ENCODE results near the gene SBF2. TPM values are rescaled to one million over a fixed set of nuclear protein-coding genes. Genes with fewer than 3 reads are reported as not detected.

Gene SBF2
- total and polyA plus RNA-seq, 2 of the 13 experiments (the other 11 are each of a cell fraction or from before 2014, with no cell fraction given) = 24.0 to 45.8 TPM

DNA sequence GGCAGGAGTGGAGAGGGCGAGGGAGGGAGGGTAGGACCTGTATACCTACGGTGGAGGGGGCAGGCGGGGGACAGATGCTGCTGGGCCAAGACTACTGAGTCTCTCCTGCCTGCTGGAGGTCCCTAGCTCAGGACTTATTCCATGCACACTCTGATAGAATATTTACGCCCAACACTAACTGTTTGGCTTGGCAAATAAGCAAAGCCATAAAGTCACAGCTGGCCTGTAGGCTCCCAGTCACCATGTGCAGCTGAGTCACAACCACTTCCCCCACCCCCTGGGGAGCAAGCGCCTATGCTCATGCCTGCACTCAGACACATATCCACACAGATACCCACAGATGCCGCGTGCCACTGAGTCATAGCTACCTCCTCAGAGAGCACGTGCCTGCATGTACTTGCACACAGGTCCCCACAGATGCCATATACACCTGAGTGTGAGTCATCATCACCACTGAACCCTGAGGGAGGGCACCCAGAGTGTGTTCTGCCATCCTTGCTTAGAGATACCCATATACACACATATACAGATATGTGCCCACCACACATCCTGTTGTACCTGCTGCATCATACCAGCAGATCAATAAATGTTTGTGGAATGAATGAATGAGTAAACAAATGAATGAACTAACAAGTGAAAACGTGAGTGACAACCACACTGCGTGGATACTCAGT lies 534.4 kb downstream of the SBF2 start (continued):
- TF ChIP-seq ZNF724P (CRISPR knock-in tag; IDR thresholded peaks at IDR 0.05; ENCODE audit: borderline replicate concordance) (0 out of 2 replicates have a peak, but pooled peaks have one; percentile 8), SOX5 (CRISPR knock-in tag; IDR thresholded peaks at IDR 0.05; ENCODE audit: borderline replicate concordance) (no peak), NFYB (CRISPR knock-in tag; IDR thresholded peaks at IDR 0.05) (no peak), HMGXB3 (CRISPR knock-in tag; IDR thresholded peaks at IDR 0.05; ENCODE audit: borderline replicate concordance) (peak; percentile 58; the same call in 1 of the 2 replicates), ZNF101 (CRISPR knock-in tag; IDR thresholded peaks at IDR 0.05; ENCODE audit: borderline replicate concordance, low read depth) (no peak), ZNF709 (CRISPR knock-in tag; IDR thresholded peaks at IDR 0.05) (no peak), ZBTB42 (CRISPR knock-in tag; IDR thresholded peaks at IDR 0.05) (no peak; the same call in 1 of the 2 replicates), MYPOP (CRISPR knock-in tag; IDR thresholded peaks at IDR 0.05) (no peak), MAFF (IDR thresholded peaks at IDR 0.05; ENCODE audit: low read depth, low read length) (no peak), POLR2G (IDR thresholded peaks at IDR 0.05; ENCODE audit: low read depth, low read length) (no peak), ARNT (IDR thresholded peaks at IDR 0.05) (no peak), NR2F2 (IDR thresholded peaks at IDR 0.05; ENCODE audit: borderline replicate concordance, low read depth) (no peak), ZNF333 (CRISPR knock-in tag; IDR thresholded peaks at IDR 0.05; ENCODE audit: borderline replicate concordance) (no peak), ZBED4 (CRISPR knock-in tag; IDR thresholded peaks at IDR 0.05; ENCODE audit: borderline replicate concordance) (no peak), HDAC6 (IDR thresholded peaks at IDR 0.05; ENCODE audit: low read depth, low read length) (no peak), MAZ (IDR thresholded peaks at IDR 0.05; ENCODE audit: borderline replicate concordance, low read depth, low read length) (no peak), MAZ (CRISPR knock-in tag; IDR thresholded peaks at IDR 0.05; ENCODE audit: low read depth) (no peak), ZNF326 (CRISPR knock-in tag; IDR thresholded peaks at IDR 0.05; ENCODE audit: borderline replicate concordance) (no peak)
- TF ChIP-seq, protein P1, sequence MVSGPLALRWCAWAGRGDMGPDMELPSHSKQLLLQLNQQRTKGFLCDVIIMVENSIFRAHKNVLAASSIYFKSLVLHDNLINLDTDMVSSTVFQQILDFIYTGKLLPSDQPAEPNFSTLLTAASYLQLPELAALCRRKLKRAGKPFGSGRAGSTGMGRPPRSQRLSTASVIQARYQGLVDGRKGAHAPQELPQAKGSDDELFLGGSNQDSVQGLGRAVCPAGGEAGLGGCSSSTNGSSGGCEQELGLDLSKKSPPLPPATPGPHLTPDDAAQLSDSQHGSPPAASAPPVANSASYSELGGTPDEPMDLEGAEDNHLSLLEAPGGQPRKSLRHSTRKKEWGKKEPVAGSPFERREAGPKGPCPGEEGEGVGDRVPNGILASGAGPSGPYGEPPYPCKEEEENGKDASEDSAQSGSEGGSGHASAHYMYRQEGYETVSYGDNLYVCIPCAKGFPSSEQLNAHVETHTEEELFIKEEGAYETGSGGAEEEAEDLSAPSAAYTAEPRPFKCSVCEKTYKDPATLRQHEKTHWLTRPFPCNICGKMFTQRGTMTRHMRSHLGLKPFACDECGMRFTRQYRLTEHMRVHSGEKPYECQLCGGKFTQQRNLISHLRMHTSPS (CRISPR knock-in tag; IDR thresholded peaks at IDR 0.05; ENCODE audit: low read depth) = no peak
